ENCODE data around the gene TEX14.

DNA sequence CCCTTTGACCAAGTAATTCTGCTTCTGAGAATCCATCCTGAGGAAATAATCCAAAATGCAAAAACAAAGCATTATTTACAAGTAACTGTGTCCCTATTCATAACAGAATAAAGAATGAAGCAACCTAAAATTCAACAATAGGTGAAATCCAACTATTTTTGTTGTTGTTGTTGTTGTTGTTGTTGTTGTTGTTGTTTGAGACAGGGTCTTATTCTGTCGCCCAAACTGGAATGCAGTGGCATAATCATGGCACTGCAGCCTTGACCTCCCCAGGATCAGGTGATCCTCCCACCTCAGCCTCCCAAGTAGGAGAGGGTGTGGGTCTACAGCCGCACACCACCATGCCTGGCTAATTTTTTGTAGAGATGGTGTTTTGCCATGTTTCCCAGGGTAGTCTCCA lies 101.5 kb downstream of the TEX14 start:
- TF ChIP-seq, protein P1, sequence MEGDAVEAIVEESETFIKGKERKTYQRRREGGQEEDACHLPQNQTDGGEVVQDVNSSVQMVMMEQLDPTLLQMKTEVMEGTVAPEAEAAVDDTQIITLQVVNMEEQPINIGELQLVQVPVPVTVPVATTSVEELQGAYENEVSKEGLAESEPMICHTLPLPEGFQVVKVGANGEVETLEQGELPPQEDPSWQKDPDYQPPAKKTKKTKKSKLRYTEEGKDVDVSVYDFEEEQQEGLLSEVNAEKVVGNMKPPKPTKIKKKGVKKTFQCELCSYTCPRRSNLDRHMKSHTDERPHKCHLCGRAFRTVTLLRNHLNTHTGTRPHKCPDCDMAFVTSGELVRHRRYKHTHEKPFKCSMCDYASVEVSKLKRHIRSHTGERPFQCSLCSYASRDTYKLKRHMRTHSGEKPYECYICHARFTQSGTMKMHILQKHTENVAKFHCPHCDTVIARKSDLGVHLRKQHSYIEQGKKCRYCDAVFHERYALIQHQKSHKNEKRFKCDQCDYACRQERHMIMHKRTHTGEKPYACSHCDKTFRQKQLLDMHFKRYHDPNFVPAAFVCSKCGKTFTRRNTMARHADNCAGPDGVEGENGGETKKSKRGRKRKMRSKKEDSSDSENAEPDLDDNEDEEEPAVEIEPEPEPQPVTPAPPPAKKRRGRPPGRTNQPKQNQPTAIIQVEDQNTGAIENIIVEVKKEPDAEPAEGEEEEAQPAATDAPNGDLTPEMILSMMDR (IDR thresholded peaks at IDR 0.05), result no peak
- no peak for TF ChIP-seq POLR2A (IDR thresholded peaks at IDR 0.05)
